SU-DHL-6 (cell line): ENCODE data around the gene AXDND1.
"Not testable (repeated sequence)": the region's sequence is repeated elsewhere in the genome, so short reads cannot be mapped to it uniquely, and the experiment has no call there.

ENCODE experiments used
- H2AFZ ChIP-seq: fragments of 200-600 bp; sonication (generic); 2 replicates; pipeline ENCODE4 v1.6.1; 2014; ENCODE audit warnings: low read depth, mild to moderate bottlenecking, moderate library complexity, mixed read lengths, antibody characterized with exemption, low read length; ENCODE audit not compliant: severe bottlenecking
- H3F3A ChIP-seq: fragments of 200-600 bp; shearing (Covaris generic); 2 replicates; pipeline ENCODE4 v1.6.0; 2016; ENCODE audit warnings: antibody characterized with exemption, mild to moderate bottlenecking; ENCODE audit not compliant: insufficient read depth
- H3K27ac ChIP-seq: fragments of 200-600 bp; sonication (generic); 2 replicates; pipeline ENCODE4 v1.5.1; 2016; ENCODE audit warnings: low read depth, mild to moderate bottlenecking, low read length, moderate library complexity, mixed read lengths
- H3K27me3 ChIP-seq: fragments of 200-600 bp; sonication (generic), shearing (Covaris generic); 2 replicates; pipeline ENCODE4 v1.6.0; 2014; ENCODE audit warnings: mild to moderate bottlenecking, low read length
- H3K36me3 ChIP-seq: fragments of 200-600 bp; sonication (generic); 2 replicates; pipeline ENCODE4 v1.6.1; 2014; ENCODE audit warnings: mild to moderate bottlenecking, low read length, mixed read lengths
- H3K4me2 ChIP-seq: fragments of 300-600, 200-600 bp; shearing (Covaris generic), sonication (generic); 2 replicates; pipeline ENCODE4 v1.6.0; 2014; ENCODE audit warnings: low read length, low read depth, mild to moderate bottlenecking; ENCODE audit not compliant: poor library complexity, severe bottlenecking
- H3K4me3 ChIP-seq: fragments of 200-600 bp; sonication (generic); 2 replicates; pipeline ENCODE4 v1.5.1; 2014; ENCODE audit warnings: antibody characterized with exemption, low read length, mild to moderate bottlenecking, mixed read lengths; ENCODE audit not compliant: insufficient read depth, poor library complexity, severe bottlenecking
- H3K79me2 ChIP-seq: fragments of 200-600 bp; sonication (generic); 2 replicates; pipeline ENCODE4 v1.6.1; 2014; ENCODE audit warnings: mild to moderate bottlenecking, low read length, moderate library complexity; ENCODE audit not compliant: insufficient read depth
- H3K9ac ChIP-seq: fragments of 200-600 bp; sonication (generic); 2 replicates; pipeline ENCODE4 v1.7.0; 2014; ENCODE audit warnings: mild to moderate bottlenecking, low read length
- H3K9me2 ChIP-seq: fragments of 200-600 bp; sonication (generic); replicated peaks from 2 replicates; pipeline ENCODE4 v1.6.1; 2014; ENCODE audit warnings: low read length; ENCODE audit not compliant: insufficient read depth
- H3K9me3 ChIP-seq: fragments of 200-600 bp; sonication (generic); 2 replicates; pipeline ENCODE4 v1.6.1; 2014; ENCODE audit warnings: low read length, mixed read lengths; ENCODE audit not compliant: insufficient read depth
- H4K20me1 ChIP-seq: fragments of 200-600 bp; sonication (generic); 2 replicates; pipeline ENCODE4 v1.6.1; 2014; ENCODE audit warnings: low read depth, mild to moderate bottlenecking, antibody characterized with exemption, low read length, moderate library complexity, mixed read lengths
- EZH2phosphoT487 ChIP-seq: fragments of 200-600 bp; sonication (generic), shearing (Covaris generic); conservative IDR thresholded peaks from 2 replicates; pipeline ENCODE4 v1.6.1; 2018; ENCODE audit warnings: mild to moderate bottlenecking, antibody characterized with exemption, low read length, moderate library complexity, mixed read lengths
- TF ChIP-seq, protein P1 (sequence below): fragments of 200-600 bp; sonication (generic); IDR thresholded peaks from one replicate; pipeline ENCODE4 v1.5.1; 2017; ENCODE audit warnings: antibody characterized with exemption, mild to moderate bottlenecking, low read length, moderate library complexity; ENCODE audit not compliant: insufficient read depth, poor library complexity, severe bottlenecking

The AXDND1 gene

DNA sequence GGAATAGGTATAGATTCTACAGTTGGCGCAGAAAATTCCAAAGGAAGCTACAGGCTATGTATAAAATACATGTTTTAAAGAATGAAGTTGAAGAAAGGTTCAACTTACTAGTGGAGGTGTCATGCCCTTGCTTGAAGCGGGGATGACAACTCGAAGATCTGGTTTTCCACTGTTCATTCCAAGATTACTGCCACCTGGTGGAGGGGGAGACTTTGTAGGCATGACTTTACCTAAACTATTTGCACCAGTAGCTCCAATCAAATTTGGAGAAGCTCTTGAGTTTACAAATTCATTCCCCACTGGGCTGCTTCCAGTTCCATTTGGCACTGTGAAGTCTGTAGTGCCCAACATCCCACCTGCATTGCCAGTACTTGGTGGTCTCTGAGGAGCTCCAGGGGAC is 81.7 kb downstream of the AXDND1 start:
- no peak overlapping the region for H3K27ac ChIP-seq
- H3K79me2 ChIP-seq, result no peaks in the 10 kb centered on the region
- H4K20me1 ChIP-seq, result no peaks in the 10 kb centered on the region
- no peaks in the 10 kb centered on the region for H3K36me3 ChIP-seq
- no peaks in the 10 kb centered on the region for H3F3A ChIP-seq
- H3K4me3 ChIP-seq, result no peak overlapping the region
- no peak for TF ChIP-seq EZH2phosphoT487
- TF ChIP-seq, protein P1, sequence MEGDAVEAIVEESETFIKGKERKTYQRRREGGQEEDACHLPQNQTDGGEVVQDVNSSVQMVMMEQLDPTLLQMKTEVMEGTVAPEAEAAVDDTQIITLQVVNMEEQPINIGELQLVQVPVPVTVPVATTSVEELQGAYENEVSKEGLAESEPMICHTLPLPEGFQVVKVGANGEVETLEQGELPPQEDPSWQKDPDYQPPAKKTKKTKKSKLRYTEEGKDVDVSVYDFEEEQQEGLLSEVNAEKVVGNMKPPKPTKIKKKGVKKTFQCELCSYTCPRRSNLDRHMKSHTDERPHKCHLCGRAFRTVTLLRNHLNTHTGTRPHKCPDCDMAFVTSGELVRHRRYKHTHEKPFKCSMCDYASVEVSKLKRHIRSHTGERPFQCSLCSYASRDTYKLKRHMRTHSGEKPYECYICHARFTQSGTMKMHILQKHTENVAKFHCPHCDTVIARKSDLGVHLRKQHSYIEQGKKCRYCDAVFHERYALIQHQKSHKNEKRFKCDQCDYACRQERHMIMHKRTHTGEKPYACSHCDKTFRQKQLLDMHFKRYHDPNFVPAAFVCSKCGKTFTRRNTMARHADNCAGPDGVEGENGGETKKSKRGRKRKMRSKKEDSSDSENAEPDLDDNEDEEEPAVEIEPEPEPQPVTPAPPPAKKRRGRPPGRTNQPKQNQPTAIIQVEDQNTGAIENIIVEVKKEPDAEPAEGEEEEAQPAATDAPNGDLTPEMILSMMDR, result peak; percentile 27
- H3K27me3 ChIP-seq, result no peaks in the 10 kb centered on the region
- no peaks in the 10 kb centered on the region for H3K9me3 ChIP-seq
- no peak overlapping the region for H2AFZ ChIP-seq
- no peaks in the 10 kb centered on the region for H3K9me2 ChIP-seq
- no peak overlapping the region for H3K9ac ChIP-seq
- H3K4me2 ChIP-seq, result no peak overlapping the region

DNA sequence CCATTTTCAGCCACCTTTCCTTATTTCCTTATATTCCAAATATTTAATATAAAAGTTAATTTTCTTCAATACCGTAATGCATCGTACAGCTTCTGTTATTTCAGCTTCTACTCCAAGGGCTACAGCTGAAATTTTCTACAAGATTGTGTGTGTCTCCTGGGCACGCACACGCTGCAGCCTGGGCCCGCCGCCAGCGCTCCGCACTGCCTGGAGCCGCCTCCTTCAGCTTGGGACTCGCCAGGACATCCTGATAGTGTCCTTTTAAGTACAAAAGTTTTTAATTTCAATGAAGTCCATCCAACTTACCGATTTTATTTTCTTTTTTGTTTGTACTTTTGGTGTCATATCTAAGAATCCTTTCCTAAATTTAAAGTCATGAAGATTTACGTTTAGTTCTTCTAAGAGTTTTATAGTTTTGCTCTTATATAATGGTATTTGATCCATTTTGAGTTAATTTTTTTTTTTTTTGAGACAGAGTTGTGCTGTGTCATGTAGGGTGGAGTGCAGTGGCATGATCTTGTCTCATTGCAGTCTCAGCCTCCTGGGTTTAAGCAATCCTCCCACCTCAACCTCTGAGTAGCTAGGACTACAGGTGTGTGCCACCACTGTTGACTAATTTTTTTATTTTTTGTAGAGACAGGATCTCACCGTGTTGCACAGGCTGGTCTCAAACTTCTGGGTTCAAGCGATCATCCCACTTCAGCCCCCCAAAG is 82.8 kb downstream of the AXDND1 start:
- H3K79me2 ChIP-seq, result no peaks in the 10 kb centered on the region

DNA sequence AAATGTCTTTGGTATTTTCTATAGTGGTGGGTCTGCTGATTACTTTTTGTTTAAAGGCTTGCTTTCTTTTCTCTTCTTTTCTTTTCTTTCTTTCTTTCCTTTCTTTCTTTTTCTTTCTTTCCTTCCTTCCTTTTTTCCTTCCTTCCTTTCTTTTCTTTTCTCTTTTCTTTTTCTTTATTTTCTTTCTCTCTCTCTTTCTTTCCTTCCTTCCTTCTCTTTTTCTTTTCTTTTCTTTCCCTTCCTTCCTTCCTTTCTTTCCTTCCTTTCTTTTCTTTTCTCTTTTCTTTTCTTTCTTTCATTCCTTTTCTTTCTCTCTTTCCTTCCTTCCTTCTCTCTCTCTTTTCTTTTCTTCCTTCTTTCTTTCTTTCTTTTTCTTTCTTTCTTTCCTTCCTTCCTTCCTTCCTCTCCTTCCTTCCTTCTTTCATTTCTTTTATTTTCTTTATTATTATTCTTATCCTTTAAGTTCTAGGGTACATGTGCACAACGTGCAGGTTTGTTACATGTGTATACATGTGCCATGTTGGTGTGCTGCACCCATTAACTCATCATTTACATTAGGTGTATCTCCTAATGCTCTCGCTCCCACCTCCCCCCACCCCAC is 93.9 kb downstream of the AXDND1 start:
- H3K36me3 ChIP-seq, H2AFZ ChIP-seq: not testable (repeated sequence)

More for the DNA sequence above, 82.8 kb downstream of the AXDND1 start:
- Histone ChIP-seq H4K20me1 (no peaks in the 10 kb centered on the region), H3K36me3 (no peaks in the 10 kb centered on the region), H3K9me3 (no peaks in the 10 kb centered on the region), H2AFZ (no peak overlapping the region), H3K9me2 (no peaks in the 10 kb centered on the region), H3F3A (no peaks in the 10 kb centered on the region), H3K27ac (no peak overlapping the region), H3K9ac (no peak overlapping the region), H3K4me3 (no peak overlapping the region), H3K4me2 (no peak overlapping the region), H3K27me3 (no peaks in the 10 kb centered on the region)
- no peak for TF ChIP-seq EZH2phosphoT487
- TF ChIP-seq, protein P1, result no peak

DNA sequence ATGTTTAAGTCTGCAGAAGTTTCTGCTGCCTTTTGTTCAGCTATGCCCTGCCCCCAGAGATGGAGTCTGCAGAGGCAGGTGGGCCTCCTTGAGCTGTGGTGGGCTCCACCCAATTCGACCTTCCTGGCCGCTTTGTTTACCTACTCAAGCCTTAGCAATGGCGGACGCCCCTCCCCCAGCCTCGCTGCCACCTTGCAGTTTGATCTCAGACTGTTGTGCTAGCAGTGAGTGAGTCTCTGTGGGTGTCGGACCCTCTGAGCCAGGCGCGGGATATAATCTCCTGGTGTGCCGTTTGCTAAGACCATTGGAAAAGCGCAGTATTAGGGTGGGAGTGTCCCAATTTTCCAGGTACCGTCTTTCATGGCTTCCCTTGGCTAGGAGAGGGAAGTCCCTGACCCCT is 99.9 kb downstream of the AXDND1 start:
- not testable (repeated sequence) for H2AFZ ChIP-seq, H3K4me2 ChIP-seq, H4K20me1 ChIP-seq, H3K27ac ChIP-seq, H3K36me3 ChIP-seq, H3K9me3 ChIP-seq, H3K9ac ChIP-seq, H3K4me3 ChIP-seq, H3K79me2 ChIP-seq, H3K9me2 ChIP-seq, H3F3A ChIP-seq, H3K27me3 ChIP-seq

More for the DNA sequence above, 93.9 kb downstream of the AXDND1 start:
- H3F3A ChIP-seq, H3K9me3 ChIP-seq, H3K9me2 ChIP-seq, H3K4me2 ChIP-seq, H3K27ac ChIP-seq, H3K79me2 ChIP-seq, H3K4me3 ChIP-seq, H3K9ac ChIP-seq, H4K20me1 ChIP-seq, H3K27me3 ChIP-seq: not testable (repeated sequence)
